Liver (tissue), 9 donors: Measurements from ENCODE around the gene IFIT3. TPM values are rescaled to one million over a fixed set of nuclear protein-coding genes. Genes with fewer than 3 reads are reported as not detected.

Experiments used
- DNase-seq: peaks from one replicate; pipeline ENCODE4 v3.0.0-alpha.2; 2017; ENCODE audit warnings: low spot score
- H3K27ac ChIP-seq, 2 donors: one replicate each; pipeline ENCODE4 v1.7.0; 2013; ENCODE audit warnings: inconsistent platforms in 2 of 2, low read length in 2 of 2, control low read depth in 1 of 2, low read depth in 1 of 2, mild to moderate bottlenecking in 1 of 2
- H3K27me3 ChIP-seq, 4 donors: one replicate each; pipeline versions ENCODE4 v1.6.1 to v1.7.0; 2013; ENCODE audit warnings: low read length in 3 of 4, inconsistent platforms in 1 of 4, mild to moderate bottlenecking in 1 of 4, moderate library complexity in 1 of 4; ENCODE audit not compliant: control insufficient read depth in 4 of 4, insufficient read depth in 4 of 4
- H3K36me3 ChIP-seq, 4 donors: one replicate each; pipeline versions ENCODE4 v1.6.1 to v1.7.0; 2013; ENCODE audit warnings: low read length in 3 of 4, mild to moderate bottlenecking in 3 of 4, low read depth in 1 of 4, moderate library complexity in 1 of 4; ENCODE audit not compliant: control insufficient read depth in 4 of 4, insufficient read depth in 3 of 4
- H3K4me1 ChIP-seq, 4 donors: one replicate each; pipeline versions ENCODE4 v1.6.1 to v1.7.0; 2013; ENCODE audit warnings: low read length in 3 of 4, mild to moderate bottlenecking in 3 of 4, moderate library complexity in 1 of 4; ENCODE audit not compliant: control insufficient read depth in 4 of 4, insufficient read depth in 4 of 4
- H3K4me3 ChIP-seq, 3 donors: one replicate each; pipeline versions ENCODE4 v1.6.1 to v1.7.0; 2013; ENCODE audit warnings: low read length in 3 of 3, control low read depth in 1 of 3, low read depth in 1 of 3, mild to moderate bottlenecking in 1 of 3
- H3K9ac ChIP-seq, 2 donors: one replicate each; pipeline ENCODE4 v1.7.0; 2013; ENCODE audit warnings: low read length in 2 of 2, mild to moderate bottlenecking in 2 of 2, moderate library complexity in 2 of 2, control low read depth in 1 of 2, low read depth in 1 of 2
- H3K9me3 ChIP-seq, 4 donors: one replicate each; pipeline versions ENCODE4 v1.6.1 to v1.7.0; 2013; ENCODE audit warnings: low read length in 3 of 4; ENCODE audit not compliant: control insufficient read depth in 4 of 4
- EGR1 ChIP-seq, 2 donors: IDR thresholded peaks; 2 replicates each; pipeline ENCODE4 v1.6.1; 2016 to 2018; ENCODE audit warnings: antibody characterized with exemption in 2 of 2, low read depth in 2 of 2
- FOXA1 ChIP-seq: IDR thresholded peaks from 2 replicates; pipeline ENCODE4 v1.6.1; 2016; ENCODE audit warnings: antibody characterized with exemption
- FOXA2 ChIP-seq: IDR thresholded peaks from 2 replicates; pipeline ENCODE4 v1.6.1; 2016; ENCODE audit warnings: antibody characterized with exemption
- GABPA ChIP-seq, 2 donors: IDR thresholded peaks in 1 of 2; conservative IDR thresholded peaks in 1 of 2; 2 replicates each; pipeline ENCODE4 v1.6.1; 2016; ENCODE audit warnings: antibody characterized with exemption in 2 of 2, mild to moderate bottlenecking in 1 of 2, moderate library complexity in 1 of 2
- HNF4A ChIP-seq, 2 donors: conservative IDR thresholded peaks; 2 replicates each; pipeline ENCODE4 v1.6.1; 2016; ENCODE audit warnings: antibody characterized with exemption in 2 of 2, mild to moderate bottlenecking in 2 of 2
- HNF4G ChIP-seq: IDR thresholded peaks from 2 replicates; pipeline ENCODE4 v1.6.1; 2016; ENCODE audit warnings: antibody characterized with exemption
- JUND ChIP-seq, 2 donors: IDR thresholded peaks; 2 replicates each; pipeline ENCODE4 v1.6.1; 2016; ENCODE audit warnings: antibody characterized with exemption in 2 of 2
- NR2F2 ChIP-seq: IDR thresholded peaks from 2 replicates; pipeline ENCODE4 v1.6.1; 2016; ENCODE audit warnings: antibody characterized with exemption
- RAD21 ChIP-seq, 2 donors: IDR thresholded peaks; 2 replicates each; pipeline ENCODE4 v1.6.1; 2016; ENCODE audit warnings: antibody characterized with exemption in 2 of 2, mild to moderate bottlenecking in 2 of 2
- RXRA ChIP-seq, 2 donors: IDR thresholded peaks; 2 replicates each; pipeline ENCODE4 v1.6.1; 2017 to 2018; ENCODE audit warnings: antibody characterized with exemption in 2 of 2, mild to moderate bottlenecking in 1 of 2
- SP1 ChIP-seq: IDR thresholded peaks from 2 replicates; pipeline ENCODE4 v1.6.1; 2018; ENCODE audit warnings: antibody characterized with exemption, mild to moderate bottlenecking
- TAF1 ChIP-seq: conservative IDR thresholded peaks from 2 replicates; pipeline ENCODE4 v1.6.1; 2016; ENCODE audit warnings: antibody characterized with exemption, mild to moderate bottlenecking
- YY1 ChIP-seq: IDR thresholded peaks from 2 replicates; pipeline ENCODE4 v1.6.1; 2016; ENCODE audit warnings: antibody characterized with exemption, mild to moderate bottlenecking
- WGBS: extraction: QIAGEN DNeasy Blood & Tissue Kit; methylation state at CpG from one replicate; pipeline ENCODE4 v1.1.7; 2013; 5-methylcytosine and 5-hydroxymethylcytosine counted together
- polyA plus RNA-seq, 2 donors: library from polyadenylated mRNA; stranded (reverse) in 1 of 2; unstranded in 1 of 2; fragments of 200-250 nt in 1 of 2; fragments of >200 nt in 1 of 2; fragmentation: Nextera tagmentation in 1 of 2; extraction: Ambion mirVana in 1 of 2; gene quantifications; one replicate each; pipeline versions ENCODE4 v1.2.1 to v1.2.3, GENCODE V29; 2013 to 2015
- total RNA-seq, 2 donors: library from RNA; depleted of rRNA; stranded (reverse); fragments of >200 nt; gene quantifications; one replicate each; pipeline ENCODE4 v1.2.3, GENCODE V29; 2014
- TF ChIP-seq, protein P1 (sequence below): IDR thresholded peaks from 2 replicates; pipeline ENCODE4 v1.6.1; 2016; ENCODE audit warnings: antibody characterized with exemption
- TF ChIP-seq, protein P2 (sequence below): IDR thresholded peaks from 2 replicates; pipeline ENCODE4 v1.6.1; 2016; ENCODE audit warnings: antibody characterized with exemption
- TF ChIP-seq, protein P3 (sequence below): fragments of 150-350 bp; IDR thresholded peaks from 2 replicates; pipeline ENCODE4 v1.5.1; 2017; ENCODE audit warnings: improper control_type of control experiment, low read depth, low read length; ENCODE audit not compliant: missing input control
- TF ChIP-seq, protein P4 (sequence below): IDR thresholded peaks from 2 replicates; pipeline ENCODE4 v1.6.1; 2016; ENCODE audit warnings: antibody characterized with exemption, mild to moderate bottlenecking
- TF ChIP-seq, protein P5 (sequence below): IDR thresholded peaks from 2 replicates; pipeline ENCODE4 v1.6.1; 2016; ENCODE audit warnings: antibody characterized with exemption
- donor health status: healthy.
- donor health status: healthy.
- donor health status: healthy.
- donor health status: healthy.
- donor health status: healthy.

The IFIT3 gene
- total and polyA plus RNA-seq, 4 donors = 9.2 to 11.2 (median 10.4) TPM

DNA sequence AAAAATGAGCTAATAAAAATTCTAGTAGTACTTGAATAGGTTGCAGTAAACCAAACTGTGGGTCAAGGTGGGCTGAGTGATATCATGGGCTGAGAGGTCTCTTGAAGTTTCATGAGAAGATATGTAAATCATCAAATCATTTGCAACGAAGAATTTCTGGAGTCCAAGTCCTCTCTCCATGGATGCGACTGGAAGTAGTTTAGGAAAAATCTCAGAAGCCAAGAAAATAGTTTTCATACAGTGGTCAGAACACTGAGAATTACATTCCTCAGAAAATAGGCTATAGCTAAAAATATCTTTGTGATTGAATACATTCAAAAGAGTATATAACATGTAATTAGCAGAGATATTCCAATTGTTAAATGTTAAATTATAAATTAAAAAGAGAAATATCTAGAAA, 61.0 kb downstream of the IFIT3 start:
- Histone ChIP-seq H3K4me1 (peaks cover 2 to 24% (median 10%) of the 10 kb centered on the region in 4 donors), H3K27me3 (no peaks in the 10 kb centered on the region), H3K9ac (no peak overlapping the region), H3K9me3 (no peaks in the 10 kb centered on the region), H3K27ac (no peak overlapping the region), H3K4me3 (no peak overlapping the region), H3K36me3 (no peaks in the 10 kb centered on the region)
- 84% methylated on average over 2 of the region's 2 CpGs for WGBS
- no peak for TF ChIP-seq GABPA (IDR thresholded peaks at IDR 0.05 in 1 of 2, conservative IDR thresholded peaks at IDR 0.05 in 1 of 2)
- TF ChIP-seq, protein P1, sequence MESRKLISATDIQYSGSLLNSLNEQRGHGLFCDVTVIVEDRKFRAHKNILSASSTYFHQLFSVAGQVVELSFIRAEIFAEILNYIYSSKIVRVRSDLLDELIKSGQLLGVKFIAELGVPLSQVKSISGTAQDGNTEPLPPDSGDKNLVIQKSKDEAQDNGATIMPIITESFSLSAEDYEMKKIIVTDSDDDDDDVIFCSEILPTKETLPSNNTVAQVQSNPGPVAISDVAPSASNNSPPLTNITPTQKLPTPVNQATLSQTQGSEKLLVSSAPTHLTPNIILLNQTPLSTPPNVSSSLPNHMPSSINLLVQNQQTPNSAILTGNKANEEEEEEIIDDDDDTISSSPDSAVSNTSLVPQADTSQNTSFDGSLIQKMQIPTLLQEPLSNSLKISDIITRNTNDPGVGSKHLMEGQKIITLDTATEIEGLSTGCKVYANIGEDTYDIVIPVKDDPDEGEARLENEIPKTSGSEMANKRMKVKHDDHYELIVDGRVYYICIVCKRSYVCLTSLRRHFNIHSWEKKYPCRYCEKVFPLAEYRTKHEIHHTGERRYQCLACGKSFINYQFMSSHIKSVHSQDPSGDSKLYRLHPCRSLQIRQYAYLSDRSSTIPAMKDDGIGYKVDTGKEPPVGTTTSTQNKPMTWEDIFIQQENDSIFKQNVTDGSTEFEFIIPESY = no peak
- TF ChIP-seq, protein P2, sequence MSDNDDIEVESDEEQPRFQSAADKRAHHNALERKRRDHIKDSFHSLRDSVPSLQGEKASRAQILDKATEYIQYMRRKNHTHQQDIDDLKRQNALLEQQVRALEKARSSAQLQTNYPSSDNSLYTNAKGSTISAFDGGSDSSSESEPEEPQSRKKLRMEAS = no peak
- TF ChIP-seq FOXA1 = no peak
- TF ChIP-seq YY1 = no peak
- TF ChIP-seq RAD21 (IDR thresholded peaks at IDR 0.05) = no peak
- TF ChIP-seq NR2F2 = no peak
- TF ChIP-seq FOXA2 = no peak
- TF ChIP-seq, protein P3, sequence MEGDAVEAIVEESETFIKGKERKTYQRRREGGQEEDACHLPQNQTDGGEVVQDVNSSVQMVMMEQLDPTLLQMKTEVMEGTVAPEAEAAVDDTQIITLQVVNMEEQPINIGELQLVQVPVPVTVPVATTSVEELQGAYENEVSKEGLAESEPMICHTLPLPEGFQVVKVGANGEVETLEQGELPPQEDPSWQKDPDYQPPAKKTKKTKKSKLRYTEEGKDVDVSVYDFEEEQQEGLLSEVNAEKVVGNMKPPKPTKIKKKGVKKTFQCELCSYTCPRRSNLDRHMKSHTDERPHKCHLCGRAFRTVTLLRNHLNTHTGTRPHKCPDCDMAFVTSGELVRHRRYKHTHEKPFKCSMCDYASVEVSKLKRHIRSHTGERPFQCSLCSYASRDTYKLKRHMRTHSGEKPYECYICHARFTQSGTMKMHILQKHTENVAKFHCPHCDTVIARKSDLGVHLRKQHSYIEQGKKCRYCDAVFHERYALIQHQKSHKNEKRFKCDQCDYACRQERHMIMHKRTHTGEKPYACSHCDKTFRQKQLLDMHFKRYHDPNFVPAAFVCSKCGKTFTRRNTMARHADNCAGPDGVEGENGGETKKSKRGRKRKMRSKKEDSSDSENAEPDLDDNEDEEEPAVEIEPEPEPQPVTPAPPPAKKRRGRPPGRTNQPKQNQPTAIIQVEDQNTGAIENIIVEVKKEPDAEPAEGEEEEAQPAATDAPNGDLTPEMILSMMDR = no peak
- TF ChIP-seq, protein P4, sequence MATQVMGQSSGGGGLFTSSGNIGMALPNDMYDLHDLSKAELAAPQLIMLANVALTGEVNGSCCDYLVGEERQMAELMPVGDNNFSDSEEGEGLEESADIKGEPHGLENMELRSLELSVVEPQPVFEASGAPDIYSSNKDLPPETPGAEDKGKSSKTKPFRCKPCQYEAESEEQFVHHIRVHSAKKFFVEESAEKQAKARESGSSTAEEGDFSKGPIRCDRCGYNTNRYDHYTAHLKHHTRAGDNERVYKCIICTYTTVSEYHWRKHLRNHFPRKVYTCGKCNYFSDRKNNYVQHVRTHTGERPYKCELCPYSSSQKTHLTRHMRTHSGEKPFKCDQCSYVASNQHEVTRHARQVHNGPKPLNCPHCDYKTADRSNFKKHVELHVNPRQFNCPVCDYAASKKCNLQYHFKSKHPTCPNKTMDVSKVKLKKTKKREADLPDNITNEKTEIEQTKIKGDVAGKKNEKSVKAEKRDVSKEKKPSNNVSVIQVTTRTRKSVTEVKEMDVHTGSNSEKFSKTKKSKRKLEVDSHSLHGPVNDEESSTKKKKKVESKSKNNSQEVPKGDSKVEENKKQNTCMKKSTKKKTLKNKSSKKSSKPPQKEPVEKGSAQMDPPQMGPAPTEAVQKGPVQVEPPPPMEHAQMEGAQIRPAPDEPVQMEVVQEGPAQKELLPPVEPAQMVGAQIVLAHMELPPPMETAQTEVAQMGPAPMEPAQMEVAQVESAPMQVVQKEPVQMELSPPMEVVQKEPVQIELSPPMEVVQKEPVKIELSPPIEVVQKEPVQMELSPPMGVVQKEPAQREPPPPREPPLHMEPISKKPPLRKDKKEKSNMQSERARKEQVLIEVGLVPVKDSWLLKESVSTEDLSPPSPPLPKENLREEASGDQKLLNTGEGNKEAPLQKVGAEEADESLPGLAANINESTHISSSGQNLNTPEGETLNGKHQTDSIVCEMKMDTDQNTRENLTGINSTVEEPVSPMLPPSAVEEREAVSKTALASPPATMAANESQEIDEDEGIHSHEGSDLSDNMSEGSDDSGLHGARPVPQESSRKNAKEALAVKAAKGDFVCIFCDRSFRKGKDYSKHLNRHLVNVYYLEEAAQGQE = no peak
- TF ChIP-seq HNF4G = no peak
- TF ChIP-seq, protein P5, sequence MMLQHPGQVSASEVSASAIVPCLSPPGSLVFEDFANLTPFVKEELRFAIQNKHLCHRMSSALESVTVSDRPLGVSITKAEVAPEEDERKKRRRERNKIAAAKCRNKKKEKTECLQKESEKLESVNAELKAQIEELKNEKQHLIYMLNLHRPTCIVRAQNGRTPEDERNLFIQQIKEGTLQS = no peak
- no peak for TF ChIP-seq SP1
- TF ChIP-seq JUND (IDR thresholded peaks at IDR 0.05) = no peak
- no peak for TF ChIP-seq RXRA (IDR thresholded peaks at IDR 0.05)
- no peak for DNase-seq

DNA sequence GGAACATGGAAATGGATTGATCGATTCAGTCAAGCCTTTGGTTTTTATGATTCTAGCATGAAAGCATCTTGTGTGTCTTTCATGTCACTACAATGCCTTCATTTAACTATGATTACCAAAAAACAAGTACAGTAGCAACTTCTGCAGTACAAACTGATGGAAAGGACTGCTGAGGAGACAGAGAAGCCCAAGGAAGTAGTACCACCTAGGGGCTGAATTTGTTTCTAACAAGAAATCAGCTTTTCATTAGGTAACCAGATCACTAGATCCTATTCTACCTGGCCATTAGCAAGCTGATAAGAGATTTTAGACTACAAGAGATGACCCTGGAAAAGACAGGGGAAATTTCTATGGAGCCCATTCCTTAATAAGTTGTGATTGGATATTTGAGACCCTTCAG, 61.5 kb downstream of the IFIT3 start:
- Histone ChIP-seq H3K9me3 (no peaks in the 10 kb centered on the region), H3K4me1 (peaks cover 3 to 28% (median 14%) of the 10 kb centered on the region in 4 donors), H3K9ac (no peak overlapping the region), H3K36me3 (no peaks in the 10 kb centered on the region), H3K4me3 (no peak overlapping the region), H3K27ac (no peak overlapping the region), H3K27me3 (no peaks in the 10 kb centered on the region)
- no peak for TF ChIP-seq GABPA (IDR thresholded peaks at IDR 0.05 in 1 of 2, conservative IDR thresholded peaks at IDR 0.05 in 1 of 2)
- no peak for TF ChIP-seq FOXA2
- TF ChIP-seq RXRA (IDR thresholded peaks at IDR 0.05) = no peak
- no peak for TF ChIP-seq HNF4A (conservative IDR thresholded peaks at IDR 0.05)
- TF ChIP-seq, protein P3 = peak; percentile 38
- no peak for TF ChIP-seq EGR1 (IDR thresholded peaks at IDR 0.05; ENCODE audit: low read depth in 2 of 2)
- TF ChIP-seq FOXA1 = no peak
- TF ChIP-seq, protein P1 = no peak
- TF ChIP-seq, protein P5 = no peak
- peak; percentile 87 to 89 for TF ChIP-seq RAD21 (IDR thresholded peaks at IDR 0.05)
- no peak for TF ChIP-seq TAF1
- DNase-seq = no peak
- WGBS = 83% methylated on average over 1 of the region's 1 CpG
